ENCODE results near the gene DPP6. TPM values are rescaled to one million over a fixed set of nuclear protein-coding genes. Genes with fewer than 3 reads are reported as not detected.

DPP6 gene
- total RNA-seq, 2 experiments from 2014 or later: not detected

DNA sequence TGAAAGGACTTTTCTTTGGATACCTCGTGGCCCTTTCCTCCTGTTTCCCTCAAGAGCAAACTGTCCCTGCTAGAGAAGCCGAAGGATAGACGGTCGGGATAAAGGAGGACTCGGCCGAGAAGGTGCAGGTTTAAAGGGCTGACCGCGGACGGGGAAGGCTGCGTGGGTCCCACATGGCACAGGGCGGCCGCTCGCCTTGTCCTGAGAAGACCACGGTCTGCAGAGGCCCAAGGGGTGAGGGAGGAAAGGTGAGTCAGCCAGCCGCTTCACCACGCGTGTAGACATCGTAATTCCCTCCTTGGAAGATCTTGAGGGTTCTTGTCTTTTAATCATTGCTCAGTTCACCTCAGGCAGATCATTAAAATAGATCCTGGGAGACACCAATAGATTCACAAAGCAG lies 253.8 kb downstream of the DPP6 start:
- ChIA-PET POLR2A (no interaction called here), CTCF (ENCODE audit: unreplicated experiment) (no interaction called here)
- H3K9me3 ChIP-seq (ENCODE audit: low read length): no peaks in the 10 kb centered on the region
- no peak overlapping the region for H2AFZ ChIP-seq (ENCODE audit: low read length)
- H3K4me2 ChIP-seq (ENCODE audit: low read length): no peak overlapping the region
- TF ChIP-seq CTCF (conservative IDR thresholded peaks at IDR 0.05; ENCODE audit: low read length): no peak
- no peak for TF ChIP-seq EZH2phosphoT487 (IDR thresholded peaks at IDR 0.05; ENCODE audit: borderline replicate concordance, low read depth, low read length)
- intact Hi-C loops (cut with micrococcal nuclease; ENCODE audit: unreplicated experiment): no loop called here
- DNase-seq (ENCODE audit: low spot score): no peak
- H3K36me3 ChIP-seq (ENCODE audit: insufficient read depth, low read length): no peaks in the 10 kb centered on the region
- no peaks in the 10 kb centered on the region for H3K4me1 ChIP-seq (ENCODE audit: insufficient read depth, low read length, poor library complexity, severe bottlenecking)
- no peak overlapping the region for H3K4me3 ChIP-seq (ENCODE audit: low read depth, low read length, poor library complexity, severe bottlenecking)
- no TSS peak for BruUV-seq (replicated peaks)
- no peaks in the 10 kb centered on the region for H3K9me2 ChIP-seq (ENCODE audit: insufficient read depth, low read length)
- no peaks in the 10 kb centered on the region for H3K79me2 ChIP-seq (ENCODE audit: insufficient read depth, low read depth, low read length)
- H4K20me1 ChIP-seq (ENCODE audit: insufficient read depth, low read length): no peaks in the 10 kb centered on the region
- H3K27ac ChIP-seq (ENCODE audit: low read depth, low read length, poor library complexity, severe bottlenecking): no peak overlapping the region

DNA sequence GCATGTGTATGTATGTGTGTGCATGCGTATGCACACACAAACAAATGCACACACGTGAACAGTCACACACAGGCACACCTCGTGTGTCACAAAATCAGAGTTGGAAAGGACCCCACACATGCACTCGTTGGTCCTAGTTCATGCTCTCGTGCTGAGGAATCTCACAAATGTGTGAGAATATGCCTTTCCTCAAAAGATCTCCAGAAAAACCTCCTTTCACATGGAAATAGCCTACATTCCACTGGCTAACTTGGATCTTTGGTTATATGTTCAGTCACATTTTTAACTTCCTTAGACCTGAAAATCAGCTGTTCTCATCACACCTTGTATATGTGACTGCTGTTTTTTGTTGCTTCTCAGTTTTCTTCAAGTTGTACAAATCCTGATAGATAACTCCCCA lies 256.7 kb downstream of the DPP6 start:
- CTCF ChIA-PET (ENCODE audit: unreplicated experiment): no interaction called here

GRCh38 chr7:154310114-154310513 lies 257.9 kb downstream of the DPP6 start:
- no peak overlapping the region for H3K4me2 ChIP-seq (ENCODE audit: low read length)
- H2AFZ ChIP-seq (ENCODE audit: low read length): no peak overlapping the region
- no peaks in the 10 kb centered on the region for H3K4me1 ChIP-seq (ENCODE audit: insufficient read depth, low read length, poor library complexity, severe bottlenecking)
- POLR2A ChIA-PET: no interaction called here
- no peaks in the 10 kb centered on the region for H4K20me1 ChIP-seq (ENCODE audit: insufficient read depth, low read length)
- TF ChIP-seq CTCF (conservative IDR thresholded peaks at IDR 0.05; ENCODE audit: low read length) (no peak), EZH2phosphoT487 (IDR thresholded peaks at IDR 0.05; ENCODE audit: borderline replicate concordance, low read depth, low read length) (no peak)
- no TSS peak for BruUV-seq (replicated peaks)
- H3K79me2 ChIP-seq (ENCODE audit: insufficient read depth, low read depth, low read length): no peaks in the 10 kb centered on the region
- no peaks in the 10 kb centered on the region for H3K9me3 ChIP-seq (ENCODE audit: low read length)
- DNase-seq (ENCODE audit: low spot score): no peak
- no peaks in the 10 kb centered on the region for H3K36me3 ChIP-seq (ENCODE audit: insufficient read depth, low read length)
- no peaks in the 10 kb centered on the region for H3K9me2 ChIP-seq (ENCODE audit: insufficient read depth, low read length)
- CTCF ChIA-PET (ENCODE audit: unreplicated experiment): no interaction called here
- H3K27ac ChIP-seq (ENCODE audit: low read depth, low read length, poor library complexity, severe bottlenecking): no peak overlapping the region
- H3K4me3 ChIP-seq (ENCODE audit: low read depth, low read length, poor library complexity, severe bottlenecking): no peak overlapping the region
- intact Hi-C loops (cut with micrococcal nuclease; ENCODE audit: unreplicated experiment): no loop called here

More for the DNA sequence above, 256.7 kb downstream of the DPP6 start:
- H3K4me2 ChIP-seq (ENCODE audit: low read length): no peak overlapping the region
- no peaks in the 10 kb centered on the region for H4K20me1 ChIP-seq (ENCODE audit: insufficient read depth, low read length)
- H3K9me3 ChIP-seq (ENCODE audit: low read length): no peaks in the 10 kb centered on the region
- H3K27ac ChIP-seq (ENCODE audit: low read depth, low read length, poor library complexity, severe bottlenecking): no peak overlapping the region
- H3K4me1 ChIP-seq (ENCODE audit: insufficient read depth, low read length, poor library complexity, severe bottlenecking): no peaks in the 10 kb centered on the region
- POLR2A ChIA-PET: no interaction called here
- intact Hi-C loops (cut with micrococcal nuclease; ENCODE audit: unreplicated experiment): no loop called here
- no peak for TF ChIP-seq CTCF (conservative IDR thresholded peaks at IDR 0.05; ENCODE audit: low read length)
- TF ChIP-seq EZH2phosphoT487 (IDR thresholded peaks at IDR 0.05; ENCODE audit: borderline replicate concordance, low read depth, low read length): no peak
- no peak for DNase-seq (ENCODE audit: low spot score)
- H3K9me2 ChIP-seq (ENCODE audit: insufficient read depth, low read length): no peaks in the 10 kb centered on the region
- no peaks in the 10 kb centered on the region for H3K79me2 ChIP-seq (ENCODE audit: insufficient read depth, low read depth, low read length)
- BruUV-seq (replicated peaks): no TSS peak
- H3K36me3 ChIP-seq (ENCODE audit: insufficient read depth, low read length): no peaks in the 10 kb centered on the region
- H2AFZ ChIP-seq (ENCODE audit: low read length): no peak overlapping the region
- no peak overlapping the region for H3K4me3 ChIP-seq (ENCODE audit: low read depth, low read length, poor library complexity, severe bottlenecking)
